ENCODE data around the gene RAI1. TPM values are rescaled to one million over a fixed set of nuclear protein-coding genes. Genes with fewer than 3 reads are reported as not detected.
A peak's percentile ranks its signal among the peaks of the same experiment; 100 is the strongest.

The RAI1 gene
- total and polyA plus RNA-seq, 2 of the 8 experiments (the other 6 are each of a cell fraction or from before 2014, with no cell fraction given): 0.39 to 1.2 TPM

- TF ChIP-seq ASH2L (IDR thresholded peaks at IDR 0.05; ENCODE audit: low read length): peak; percentile 22
Measured at GRCh38 chr17:17780922-17781590, 99.8 kb downstream of the RAI1 start (continued).

Measured in H1 (cell line).